Neural crest cell (in vitro differentiated cells): ENCODE data around the gene MTF1. TPM values are rescaled to one million over a fixed set of nuclear protein-coding genes. Genes with fewer than 3 reads are reported as not detected.
A peak's percentile ranks its signal among the peaks of the same experiment; 100 is the strongest.
"Not testable (repeated sequence)": the region's sequence is repeated elsewhere in the genome, so short reads cannot be mapped to it uniquely, and the experiment has no call there.

Experiments
- DNase-seq: peaks from one replicate; pipeline ENCODE4 v3.0.0; 2021; ENCODE audit warnings: low read depth, mixed read lengths, low spot score
- H3K27ac Mint-ChIP-seq: one replicate; pipeline ENCODE4 v1.8.0; 2021; ENCODE audit warnings: mild to moderate bottlenecking, mixed read lengths; ENCODE audit not compliant: unreplicated experiment
- H3K27me3 Mint-ChIP-seq: 2 replicates; pipeline ENCODE4 v1.8.0; 2021; ENCODE audit warnings: low read depth, mild to moderate bottlenecking, mixed read lengths
- H3K36me3 Mint-ChIP-seq: 2 replicates; pipeline ENCODE4 v1.8.0; 2021; ENCODE audit warnings: low read depth, mild to moderate bottlenecking, mixed read lengths
- H3K4me1 Mint-ChIP-seq: 2 replicates; pipeline ENCODE4 v1.8.0; 2021; ENCODE audit warnings: mixed read lengths
- H3K4me3 Mint-ChIP-seq: one replicate; pipeline ENCODE4 v1.8.0; 2021; ENCODE audit warnings: mild to moderate bottlenecking, mixed read lengths
- H3K9me3 Mint-ChIP-seq: 2 replicates; pipeline ENCODE4 v1.8.0; 2021; ENCODE audit warnings: mixed read lengths
- CTCF ChIP-seq: fragments of 200-600 bp; sonication (generic); conservative IDR thresholded peaks from 2 replicates; pipeline ENCODE4 v1.5.0; 2021; ENCODE audit warnings: antibody characterized with exemption, mild to moderate bottlenecking
- total RNA-seq: library from RNA; stranded (reverse); gene quantifications from 2 replicates; pipeline ENCODE4 v1.2.1, GENCODE V29; 2021

Gene MTF1
- total RNA-seq, 1 donor from 2014 or later, result 19.9 TPM

GRCh38 chr1:37782491-37782890 is 76.9 kb downstream of the MTF1 start:
- no peaks in the 10 kb centered on the region for H3K4me1 Mint-ChIP-seq
- DNase-seq, result no peak
- H3K36me3 Mint-ChIP-seq, result no peaks in the 10 kb centered on the region
- no peak for TF ChIP-seq CTCF
- no peak overlapping the region for H3K27ac Mint-ChIP-seq
- peaks cover 83% of the 10 kb centered on the region for H3K27me3 Mint-ChIP-seq
- H3K4me3 Mint-ChIP-seq, result no peak overlapping the region
- no peaks in the 10 kb centered on the region for H3K9me3 Mint-ChIP-seq

- H3K4me3 Mint-ChIP-seq, result no peak overlapping the region
- H3K36me3 Mint-ChIP-seq, result no peaks in the 10 kb centered on the region
- H3K9me3 Mint-ChIP-seq, result no peaks in the 10 kb centered on the region
Observed at GRCh38 chr1:37778654-37779053, 80.7 kb downstream of the MTF1 start.

GRCh38 chr1:37776946-37777516 is 82.4 kb downstream of the MTF1 start:
- DNase-seq, result no peak
- H3K27ac Mint-ChIP-seq, result no peak overlapping the region
- no peaks in the 10 kb centered on the region for H3K9me3 Mint-ChIP-seq
- H3K4me3 Mint-ChIP-seq, result no peak overlapping the region
- H3K36me3 Mint-ChIP-seq, result no peaks in the 10 kb centered on the region
- peaks cover 54% of the 10 kb centered on the region for H3K27me3 Mint-ChIP-seq
- no peaks in the 10 kb centered on the region for H3K4me1 Mint-ChIP-seq
- TF ChIP-seq CTCF, result no peak

More at GRCh38 chr1:37778654-37779053, 80.7 kb downstream of the MTF1 start:
- Mint-ChIP-seq H3K4me1 (no peaks in the 10 kb centered on the region), H3K27me3 (peaks cover 60% of the 10 kb centered on the region), H3K27ac (no peak overlapping the region)
- no peak for DNase-seq
- TF ChIP-seq CTCF, result no peak

- H3K4me1 Mint-ChIP-seq, H3K36me3 Mint-ChIP-seq, H3K4me3 Mint-ChIP-seq, H3K9me3 Mint-ChIP-seq, DNase-seq, H3K27ac Mint-ChIP-seq: not testable (repeated sequence)
- H3K27me3 Mint-ChIP-seq, result peaks cover 62% of the 10 kb centered on the region
Observed at GRCh38 chr1:37771440-37771839, 88.0 kb downstream of the MTF1 start.

- H3K36me3 Mint-ChIP-seq, result no peaks in the 10 kb centered on the region
- no peak for TF ChIP-seq CTCF
- peaks cover 15% of the 10 kb centered on the region for H3K4me1 Mint-ChIP-seq
- peaks cover 94% of the 10 kb centered on the region for H3K27me3 Mint-ChIP-seq
- no peak overlapping the region for H3K27ac Mint-ChIP-seq
- no peaks in the 10 kb centered on the region for H3K9me3 Mint-ChIP-seq
- H3K4me3 Mint-ChIP-seq, result no peak overlapping the region
- no peak for DNase-seq
Observed at GRCh38 chr1:37767488-37767887, 91.9 kb downstream of the MTF1 start.

GRCh38 chr1:37765916-37766664 is 93.3 kb downstream of the MTF1 start:
- Mint-ChIP-seq H3K9me3 (no peaks in the 10 kb centered on the region), H3K4me3 (peak overlapping the region; percentile 45), H3K27me3 (peaks cover 97% of the 10 kb centered on the region), H3K36me3 (no peaks in the 10 kb centered on the region), H3K27ac (no peak overlapping the region), H3K4me1 (peaks cover 15% of the 10 kb centered on the region)
- TF ChIP-seq CTCF, result no peak
- DNase-seq, result no peak
